Neural crest cell (in vitro differentiated cells): ENCODE measurements around the gene NSUN3. TPM values are rescaled to one million over a fixed set of nuclear protein-coding genes. Genes with fewer than 3 reads are reported as not detected.

Experiments used
- DNase-seq: peaks from one replicate; pipeline ENCODE4 v3.0.0; 2021; ENCODE audit warnings: low read depth, mixed read lengths, low spot score
- H3K27ac Mint-ChIP-seq: one replicate; pipeline ENCODE4 v1.8.0; 2021; ENCODE audit warnings: mild to moderate bottlenecking, mixed read lengths; ENCODE audit not compliant: unreplicated experiment
- H3K27me3 Mint-ChIP-seq: 2 replicates; pipeline ENCODE4 v1.8.0; 2021; ENCODE audit warnings: low read depth, mild to moderate bottlenecking, mixed read lengths
- H3K36me3 Mint-ChIP-seq: 2 replicates; pipeline ENCODE4 v1.8.0; 2021; ENCODE audit warnings: low read depth, mild to moderate bottlenecking, mixed read lengths
- H3K4me1 Mint-ChIP-seq: 2 replicates; pipeline ENCODE4 v1.8.0; 2021; ENCODE audit warnings: mixed read lengths
- H3K4me3 Mint-ChIP-seq: one replicate; pipeline ENCODE4 v1.8.0; 2021; ENCODE audit warnings: mild to moderate bottlenecking, mixed read lengths
- H3K9me3 Mint-ChIP-seq: 2 replicates; pipeline ENCODE4 v1.8.0; 2021; ENCODE audit warnings: mixed read lengths
- CTCF ChIP-seq: fragments of 200-600 bp; sonication (generic); conservative IDR thresholded peaks from 2 replicates; pipeline ENCODE4 v1.5.0; 2021; ENCODE audit warnings: antibody characterized with exemption, mild to moderate bottlenecking
- total RNA-seq: library from RNA; stranded (reverse); gene quantifications from 2 replicates; pipeline ENCODE4 v1.2.1, GENCODE V29; 2021

NSUN3 gene
- total RNA-seq, 1 donor from 2014 or later = 13.0 TPM

- Mint-ChIP-seq H3K36me3 (peaks cover 15% of the 10 kb centered on the region), H3K27me3 (no peaks in the 10 kb centered on the region), H3K4me1 (no peaks in the 10 kb centered on the region), H3K4me3 (no peak overlapping the region), H3K27ac (no peak overlapping the region), H3K9me3 (no peaks in the 10 kb centered on the region)
- no peak for TF ChIP-seq CTCF
- DNase-seq = no peak
These were observed 16.3 kb upstream of the NSUN3 start for GRCh38 chr3:94046533-94046932.

GRCh38 chr3:94049267-94049666 lies 13.6 kb upstream of the NSUN3 start:
- Mint-ChIP-seq H3K9me3 (no peaks in the 10 kb centered on the region), H3K27me3 (no peaks in the 10 kb centered on the region)

GRCh38 chr3:94050546-94050945 lies 12.3 kb upstream of the NSUN3 start:
- Mint-ChIP-seq H3K4me3 (no peak overlapping the region), H3K36me3 (peaks cover under 1% of the 10 kb centered on the region), H3K4me1 (no peaks in the 10 kb centered on the region), H3K9me3 (no peaks in the 10 kb centered on the region), H3K27me3 (no peaks in the 10 kb centered on the region), H3K27ac (no peak overlapping the region)
- DNase-seq = no peak
- no peak for TF ChIP-seq CTCF

More at GRCh38 chr3:94049267-94049666, 13.6 kb upstream of the NSUN3 start:
- no peak for TF ChIP-seq CTCF
- H3K36me3 Mint-ChIP-seq = peaks cover 9% of the 10 kb centered on the region
- no peak for DNase-seq
- no peak overlapping the region for H3K27ac Mint-ChIP-seq
- H3K4me3 Mint-ChIP-seq = no peak overlapping the region
- H3K4me1 Mint-ChIP-seq = no peaks in the 10 kb centered on the region

GRCh38 chr3:94061297-94061696 lies 1.6 kb upstream of the NSUN3 start:
- no peak for TF ChIP-seq CTCF
- no peaks in the 10 kb centered on the region for H3K27me3 Mint-ChIP-seq
- H3K4me1 Mint-ChIP-seq = peaks cover 33% of the 10 kb centered on the region
- no peaks in the 10 kb centered on the region for H3K9me3 Mint-ChIP-seq
- no peak for DNase-seq
- H3K4me3 Mint-ChIP-seq = no peak overlapping the region
- peaks cover 5% of the 10 kb centered on the region for H3K36me3 Mint-ChIP-seq
- no peak overlapping the region for H3K27ac Mint-ChIP-seq

- DNase-seq = no peak
- Mint-ChIP-seq H3K27ac (peak overlapping the region; percentile 100), H3K36me3 (peaks cover 13% of the 10 kb centered on the region), H3K4me3 (peak overlapping the region; percentile 97), H3K9me3 (no peaks in the 10 kb centered on the region), H3K4me1 (peaks cover 33% of the 10 kb centered on the region), H3K27me3 (no peaks in the 10 kb centered on the region)
- TF ChIP-seq CTCF = no peak
These were observed 747 bp downstream of the NSUN3 start for GRCh38 chr3:94063496-94064119.
